Peyer's patch (tissue), 4 donors: ENCODE data around the gene ACTMAP. TPM values are rescaled to one million over a fixed set of nuclear protein-coding genes. Genes with fewer than 3 reads are reported as not detected.

Experiments used
- DNase-seq, 3 donors: peaks; one replicate each; pipeline ENCODE4 v3.0.0-alpha.2; 2017 to 2019
- H3K27ac ChIP-seq, 4 donors: fragments of 200-600 bp; sonication (generic); one replicate each; pipeline ENCODE4 v1.5.1; 2016 to 2019
- H3K27me3 ChIP-seq, 2 donors: fragments of 200-600 bp; sonication (generic); one replicate each; pipeline ENCODE4 v1.5.1; 2019
- H3K36me3 ChIP-seq, 3 donors: fragments of 200-600 bp; sonication (generic); one replicate each; pipeline ENCODE4 v1.5.1; 2016 to 2019
- H3K4me1 ChIP-seq, 4 donors: fragments of 200-600 bp; sonication (generic); one replicate each; pipeline ENCODE4 v1.5.1; 2016 to 2019
- H3K4me3 ChIP-seq, 4 donors: fragments of 200-600 bp; sonication (generic); 1 replicate in 3 of 4; 2 replicates in 1 of 4; pipeline ENCODE4 v1.5.1; 2016 to 2019; ENCODE audit warnings: mild to moderate bottlenecking in 1 of 4
- H3K9me3 ChIP-seq, 4 donors: fragments of 200-600 bp; sonication (generic); one replicate each; pipeline ENCODE4 v1.5.1; 2016 to 2019; ENCODE audit warnings: mild to moderate bottlenecking in 1 of 4
- CTCF ChIP-seq, 6 experiments: fragments of 450-650 bp in 4 of 6; fragments of 200-600 bp in 2 of 6; sonication (generic) in 1 of 6; IDR thresholded peaks; one replicate each; pipeline ENCODE4 v1.5.1; 2017 to 2019; ENCODE audit warnings: antibody characterized with exemption in 6 of 6, mild to moderate bottlenecking in 3 of 6, moderate library complexity in 1 of 6
- POLR2A ChIP-seq, 2 donors: fragments of 450-650 bp; IDR thresholded peaks; one replicate each; pipeline ENCODE4 v1.5.1; 2017; ENCODE audit warnings: antibody characterized with exemption in 2 of 2, mild to moderate bottlenecking in 2 of 2, moderate library complexity in 2 of 2
- total RNA-seq, 4 donors: library from RNA; depleted of rRNA; stranded (reverse); fragments of >200 nt; gene quantifications; one replicate each; pipeline ENCODE4 v1.1.0, GENCODE V29; 2016

Gene ACTMAP
- 10 to 100 TPM in 3 of 4 donors, 1 to 10 TPM in 1; 7.4 to 33.0 (median 21.6) TPM for total RNA-seq

GRCh38 chr19:40750058-40750873 lies at the start of gene ACTMAP:
ACTMAP (minus strand) TSS chr19:40750477; CDS start chr19:40749803, 674 bp downstream.
- TF ChIP-seq POLR2A (IDR thresholded peaks at IDR 0.05) (peak; percentile 41 to 78), CTCF (IDR thresholded peaks at IDR 0.05) (peak in 1 of 6 experiments; percentile 13)
- H3K4me1 ChIP-seq = peaks cover 0 to 40% (median 24%) of the 10 kb centered on the region in 4 donors

DNA sequence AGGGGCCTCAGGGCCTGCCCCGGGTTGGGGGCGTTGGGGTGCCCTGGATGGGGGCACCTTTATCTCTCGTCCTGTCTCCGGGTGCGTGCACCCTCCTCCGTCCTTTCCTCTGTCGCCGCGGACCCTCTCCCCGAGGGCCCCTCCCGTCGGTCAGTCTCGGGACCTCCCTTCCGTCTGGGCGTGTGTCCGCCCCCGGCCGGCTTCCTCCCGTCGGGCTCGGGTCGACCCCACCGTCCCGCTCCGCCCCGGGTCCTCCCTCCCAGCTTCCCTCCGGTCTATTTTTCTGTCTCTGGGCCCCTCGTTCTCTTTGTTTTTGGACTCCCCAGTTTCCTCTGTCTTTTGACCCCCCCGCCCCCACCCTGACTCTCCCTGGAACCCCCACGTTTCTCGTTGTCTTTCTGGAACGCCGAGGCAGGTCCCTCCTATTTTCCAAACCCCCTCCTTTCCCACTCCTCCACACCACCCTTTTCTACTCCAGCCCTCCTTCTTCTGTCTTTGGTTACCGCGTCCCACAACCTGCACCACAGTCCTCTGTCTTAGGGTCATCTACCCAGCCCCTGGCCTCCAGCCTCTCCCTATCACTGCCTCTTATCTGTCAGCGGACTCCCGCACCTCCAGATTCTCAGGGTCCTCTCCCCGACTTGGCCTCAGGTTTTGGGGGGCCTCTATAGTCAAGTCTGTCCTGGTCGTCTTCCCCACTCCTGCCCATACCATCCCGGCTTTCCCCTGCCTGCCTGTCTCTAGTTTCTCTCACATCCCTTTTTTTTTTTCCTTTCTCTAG lies 49.5 kb upstream of the ACTMAP start:
- Histone ChIP-seq H3K4me1 (peaks cover 24 to 56% (median 49%) of the 10 kb centered on the region in 4 donors), H3K4me3 (peak overlapping the region; percentile 95 to 98 (median 97)), H3K27ac (peak overlapping the region; percentile 97 to 98 (median 98)), H3K27me3 (no peaks in the 10 kb centered on the region), H3K36me3 (peaks cover 0 to 12% (median 0%) of the 10 kb centered on the region in 3 donors), H3K9me3 (no peaks in the 10 kb centered on the region)
- peak in 2 of 3 donors; percentile 43 to 69 for DNase-seq
- no peak for TF ChIP-seq POLR2A (IDR thresholded peaks at IDR 0.05)
- no peak for TF ChIP-seq CTCF (IDR thresholded peaks at IDR 0.05)

More at GRCh38 chr19:40750058-40750873, at the start of gene ACTMAP:
- Histone ChIP-seq H3K4me3 (peak within 1 kb of the TSS; percentile 61 to 79 (median 70)), H3K27me3 (no peaks in the 10 kb centered on the region), H3K9me3 (no peaks in the 10 kb centered on the region), H3K27ac (peak within 1 kb of the TSS; percentile 92 to 97 (median 93)), H3K36me3 (peaks cover 0 to 2% (median 0%) of the 10 kb centered on the region in 3 donors)
- peak; percentile 99 to 100 (median 99) for DNase-seq

GRCh38 chr19:40798683-40799557 lies 48.6 kb upstream of the ACTMAP start, which contains the start of gene EGLN2:
EGLN2 (plus strand) TSS chr19:40799191; CDS start chr19:40800573, 1,382 bp downstream.
- H3K9me3 ChIP-seq = no peaks in the 10 kb centered on the region
- peak; percentile 100 for DNase-seq
- peak within 1 kb of the TSS; percentile 97 to 98 (median 98) for H3K27ac ChIP-seq
- H3K27me3 ChIP-seq = no peaks in the 10 kb centered on the region
- H3K4me1 ChIP-seq = peaks cover 22 to 48% (median 42%) of the 10 kb centered on the region in 4 donors
- H3K4me3 ChIP-seq = peak within 1 kb of the TSS; percentile 95 to 98 (median 97)
- H3K36me3 ChIP-seq = peaks cover 0 to 15% (median 0%) of the 10 kb centered on the region in 3 donors
- TF ChIP-seq CTCF (IDR thresholded peaks at IDR 0.05) = no peak
- TF ChIP-seq POLR2A (IDR thresholded peaks at IDR 0.05) = peak; percentile 44 to 66

DNA sequence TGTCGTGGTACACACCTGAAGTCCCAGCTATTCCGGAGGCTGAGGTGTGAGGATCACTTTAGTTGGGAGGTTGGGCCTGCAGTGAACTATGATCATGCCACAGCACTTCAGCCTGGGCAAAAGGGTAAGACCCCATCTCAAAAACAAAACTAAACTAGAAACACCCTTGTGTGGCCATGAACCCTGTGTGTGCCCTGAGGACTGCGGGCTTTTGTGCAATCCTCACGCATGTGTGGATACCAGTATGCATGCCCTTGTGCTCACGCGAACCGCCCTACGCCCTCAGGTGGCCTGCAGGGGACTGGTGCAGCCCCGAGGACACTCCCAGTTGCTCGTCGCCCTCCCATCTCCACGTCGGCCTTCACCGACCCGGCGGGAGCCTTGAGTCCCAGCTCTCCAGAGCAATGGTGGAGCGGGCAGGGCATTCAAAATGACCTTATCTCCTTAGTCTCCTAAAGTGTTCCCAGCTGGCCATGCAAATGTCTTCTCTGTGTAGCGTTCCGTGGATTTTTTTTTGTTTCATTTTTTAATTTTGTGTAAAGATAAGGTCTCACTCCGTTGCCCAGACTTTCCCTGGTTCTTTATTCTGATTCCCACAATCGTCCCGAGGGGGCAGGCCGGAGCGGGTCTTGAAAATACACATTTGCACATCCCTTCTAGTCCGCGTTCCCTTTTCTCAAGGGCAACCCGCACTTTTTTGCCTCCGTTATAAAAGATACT lies 47.8 kb upstream of the ACTMAP start:
- peak overlapping the region; percentile 44 to 95 (median 54) for H3K4me3 ChIP-seq
- H3K36me3 ChIP-seq = peaks cover 0 to 15% (median 0%) of the 10 kb centered on the region in 3 donors
- peak; percentile 78 to 89 (median 88) for DNase-seq
- H3K27ac ChIP-seq = peak overlapping the region; percentile 88 to 98 (median 98)
- H3K9me3 ChIP-seq = no peaks in the 10 kb centered on the region
- TF ChIP-seq POLR2A (IDR thresholded peaks at IDR 0.05) (peak in 1 of 2 donors; percentile 35), CTCF (IDR thresholded peaks at IDR 0.05) (peak; percentile 16 to 65 (median 46))
- H3K27me3 ChIP-seq = no peaks in the 10 kb centered on the region
- H3K4me1 ChIP-seq = peaks cover 18 to 41% (median 34%) of the 10 kb centered on the region in 4 donors
